ENCODE measurements around the gene ASTN2.
"Not testable (repeated sequence)": the region's sequence is repeated elsewhere in the genome, so short reads cannot be mapped to it uniquely, and the experiment has no call there.

Gene ASTN2

GRCh38 chr9:117076571-117077290, 338.1 kb downstream of the ASTN2 start:
- no peak for DNase-seq (ENCODE audit: low spot score)

DNA sequence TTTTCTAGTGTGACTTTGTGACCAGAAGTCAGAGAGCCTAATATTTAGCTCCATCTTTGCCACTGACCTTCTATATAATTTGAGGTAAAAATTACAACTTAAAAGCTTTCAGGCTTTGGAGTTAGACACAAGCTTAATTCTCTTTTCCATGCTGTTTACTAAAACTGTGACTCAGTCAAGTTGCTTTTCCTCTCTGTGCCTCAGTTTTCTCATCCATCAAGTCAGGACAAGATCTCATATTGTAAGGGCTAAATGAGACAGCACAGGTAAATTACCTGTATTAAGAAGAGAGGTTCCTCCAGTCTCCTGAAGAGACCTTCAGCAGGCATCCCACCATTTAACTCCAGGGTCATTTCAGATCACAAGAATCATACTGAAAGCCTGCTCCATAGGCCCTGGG, 339.2 kb downstream of the ASTN2 start:
- DNase-seq (ENCODE audit: low spot score): no peak

- DNase-seq (ENCODE audit: low spot score): no peak
These were observed 339.9 kb downstream of the ASTN2 start for GRCh38 chr9:117074784-117075520.

DNA sequence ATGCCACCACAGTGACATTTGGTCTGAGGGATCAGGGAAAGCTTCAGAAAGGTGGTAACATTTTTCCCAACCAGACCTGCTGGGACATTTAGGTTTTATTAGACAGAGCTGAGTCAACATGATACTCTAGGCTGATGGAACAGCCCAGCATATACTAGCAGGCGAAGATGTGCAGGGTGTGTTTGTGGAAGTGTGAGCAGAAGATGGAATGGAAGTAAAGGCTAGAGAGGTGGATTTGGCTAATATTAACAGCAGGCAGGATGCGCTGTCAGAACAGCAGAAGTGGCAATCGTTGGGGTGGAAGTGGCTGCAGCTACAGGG, 340.6 kb downstream of the ASTN2 start:
- no peak for DNase-seq (ENCODE audit: low spot score)

- DNase-seq (ENCODE audit: low spot score): no peak
These were observed 341.1 kb downstream of the ASTN2 start for GRCh38 chr9:117073539-117074341.

GRCh38 chr9:117073071-117073470, 341.8 kb downstream of the ASTN2 start:
- no peak for DNase-seq (ENCODE audit: low spot score)

DNA sequence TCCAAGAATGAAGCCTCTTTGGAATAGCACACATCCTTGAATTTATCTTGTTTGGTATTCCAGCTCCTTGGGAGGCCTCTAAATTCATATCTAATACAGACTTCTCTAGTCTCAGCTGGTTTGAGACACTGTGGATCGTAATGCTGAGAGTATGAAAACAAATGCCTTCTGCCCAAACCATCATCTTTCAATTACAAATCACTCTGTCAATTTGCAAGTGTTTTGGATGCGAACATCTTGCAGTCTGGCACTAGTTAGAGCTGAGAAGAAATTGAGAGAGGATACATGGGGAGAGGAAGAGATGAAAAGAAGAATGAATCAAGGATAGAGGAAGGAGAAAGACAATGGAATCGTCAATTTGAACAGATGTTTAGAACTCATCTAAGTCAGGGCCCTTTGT, 342.6 kb downstream of the ASTN2 start:
- DNase-seq (ENCODE audit: low spot score): no peak

DNA sequence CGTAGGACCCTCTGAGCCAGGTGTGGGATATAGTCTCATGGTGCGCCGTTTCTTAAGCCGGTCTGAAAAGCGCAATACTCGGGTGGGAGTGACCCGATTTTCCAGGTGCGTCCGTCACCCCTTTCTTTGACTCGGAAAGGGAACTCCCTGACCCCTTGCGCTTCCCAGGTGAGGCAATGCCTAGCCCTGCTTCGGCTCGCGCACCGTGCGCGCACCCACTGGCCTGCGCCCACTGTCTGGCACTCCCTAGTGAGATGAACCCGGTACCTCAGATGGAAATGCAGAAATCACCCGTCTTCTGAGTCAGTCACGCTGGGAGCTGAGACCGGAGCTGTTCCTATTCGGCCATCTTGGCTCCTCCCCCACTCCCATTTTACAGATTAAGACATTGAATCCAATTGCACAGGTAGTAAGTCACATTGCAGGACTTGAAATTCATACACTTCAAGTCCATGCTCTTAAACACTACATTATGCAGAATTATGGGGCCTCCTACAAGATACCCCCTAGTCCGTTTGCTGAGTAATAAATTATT, 343.1 kb downstream of the ASTN2 start:
- not testable (repeated sequence) for DNase-seq (ENCODE audit: low spot score)

DNA sequence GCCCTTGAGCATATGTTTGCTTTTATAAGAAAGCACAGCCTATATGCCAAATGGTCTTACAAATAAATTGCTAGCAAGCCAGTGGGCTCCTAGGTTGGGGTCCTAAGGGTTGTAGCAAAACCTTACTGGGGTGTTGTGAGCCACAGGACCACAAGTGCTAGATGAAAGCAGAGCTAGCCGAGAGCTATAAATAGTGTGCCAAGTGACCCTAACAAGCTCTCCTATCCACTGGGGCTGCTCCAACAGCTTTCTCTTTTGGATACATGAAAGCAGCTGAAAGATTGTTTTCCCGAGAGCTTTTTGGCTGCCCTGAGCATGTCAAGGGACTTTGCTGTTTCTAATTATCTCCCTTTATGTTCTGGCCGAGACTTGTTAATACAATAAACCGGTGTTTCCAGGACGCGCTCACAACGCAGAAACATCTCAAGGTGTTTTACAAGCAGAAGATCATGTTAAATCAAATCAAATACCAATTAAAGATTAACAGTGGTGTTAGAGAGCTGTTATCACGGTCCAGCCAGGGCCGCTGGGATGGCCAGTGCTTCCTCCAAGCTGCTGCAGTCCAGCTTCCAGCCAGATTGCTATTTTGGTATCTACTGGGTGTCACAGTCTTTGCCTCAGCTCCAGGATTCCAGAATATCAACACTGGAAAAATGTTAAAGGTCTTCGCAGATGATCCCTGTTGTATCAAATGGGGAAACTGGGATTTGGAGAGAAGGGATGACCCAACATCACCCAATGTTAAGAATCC, 351.0 kb downstream of the ASTN2 start:
- no peak for DNase-seq (ENCODE audit: low spot score)

- DNase-seq (ENCODE audit: low spot score): no peak
These were observed 353.9 kb downstream of the ASTN2 start for GRCh38 chr9:117060963-117061362.

- DNase-seq (ENCODE audit: low spot score): no peak
These were observed 364.9 kb downstream of the ASTN2 start for GRCh38 chr9:117050007-117050406.

DNA sequence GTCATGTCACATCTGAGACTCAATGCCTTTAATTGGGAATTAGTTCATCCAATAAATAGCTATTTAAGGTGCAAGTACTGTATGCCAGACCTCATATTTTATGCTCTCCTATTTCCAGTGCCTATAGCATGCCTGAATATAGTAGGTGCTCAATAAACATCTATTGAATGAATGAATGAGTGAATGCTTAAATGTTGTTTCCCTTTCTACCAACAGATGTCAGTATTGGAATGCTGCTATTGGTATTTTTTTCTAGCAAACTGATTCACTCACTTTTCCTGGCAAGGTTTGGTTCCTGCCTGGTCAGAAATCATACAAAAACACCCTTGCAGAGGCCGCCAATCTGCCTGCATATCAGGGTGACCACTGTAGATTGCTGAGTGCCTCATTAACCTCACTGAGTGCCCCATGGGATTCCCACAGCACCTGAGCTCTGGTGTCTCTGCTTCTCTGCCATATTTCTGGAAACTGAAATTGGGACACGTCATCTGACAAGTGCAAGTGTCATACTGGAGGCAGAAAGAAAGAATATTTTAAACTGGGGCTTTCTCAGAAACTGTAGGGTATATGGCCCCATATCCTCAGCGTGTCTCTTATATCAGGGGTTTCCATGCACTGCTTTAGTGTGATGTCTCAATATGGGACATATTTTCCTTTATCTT, 368.1 kb downstream of the ASTN2 start:
- DNase-seq (ENCODE audit: low spot score): no peak

DNA sequence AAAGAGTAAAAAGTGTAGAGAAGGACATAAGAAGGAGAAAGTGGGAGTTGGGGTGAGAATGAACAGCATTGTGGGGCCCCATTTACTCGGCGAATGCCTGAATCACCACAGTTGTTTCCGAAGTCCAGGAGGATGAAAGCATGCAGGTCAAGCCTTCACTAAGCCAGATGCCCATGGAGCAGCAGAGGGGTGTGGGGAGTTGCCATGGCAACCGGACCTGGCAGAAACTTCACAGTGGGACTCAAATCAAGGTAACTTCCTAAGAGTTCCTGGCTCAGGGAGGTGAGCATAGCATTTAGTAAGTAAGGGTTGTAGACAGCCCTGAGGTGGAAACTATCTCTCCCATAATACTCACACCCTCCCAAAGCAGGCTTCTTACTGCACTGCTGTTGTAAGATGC, 370.6 kb downstream of the ASTN2 start:
- no peak for DNase-seq (ENCODE audit: low spot score)

GRCh38 chr9:117043159-117043558, 371.7 kb downstream of the ASTN2 start:
- DNase-seq (ENCODE audit: low spot score): no peak

DNA sequence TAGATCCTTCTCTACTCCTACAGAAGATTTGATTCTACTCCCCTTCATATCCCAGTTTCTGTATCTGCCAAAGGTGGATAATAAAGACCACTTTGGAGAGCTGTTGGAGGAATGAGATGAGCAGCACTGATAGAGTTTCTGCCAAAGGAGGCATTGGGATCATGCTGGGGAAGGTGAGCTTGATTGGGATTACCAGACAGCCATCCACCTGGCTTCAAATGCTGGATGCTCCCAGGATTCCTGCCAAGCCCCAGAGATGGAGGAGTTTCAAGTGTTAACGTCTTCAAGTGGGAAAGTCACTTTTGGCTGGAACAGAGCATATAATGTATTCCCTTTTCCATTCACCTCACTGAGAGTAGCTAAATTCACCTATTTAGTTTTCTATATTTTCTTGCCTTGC, 379.3 kb downstream of the ASTN2 start:
- no peak for DNase-seq (ENCODE audit: low spot score)

GRCh38 chr9:117034866-117035265, 380.0 kb downstream of the ASTN2 start:
- peak; percentile 24 for DNase-seq (ENCODE audit: low spot score)

- no peak for DNase-seq (ENCODE audit: low spot score)
These were observed 384.5 kb downstream of the ASTN2 start for GRCh38 chr9:117030254-117030768.

- no peak for DNase-seq (ENCODE audit: low spot score)
These were observed 385.5 kb downstream of the ASTN2 start for GRCh38 chr9:117029341-117029740.

DNA sequence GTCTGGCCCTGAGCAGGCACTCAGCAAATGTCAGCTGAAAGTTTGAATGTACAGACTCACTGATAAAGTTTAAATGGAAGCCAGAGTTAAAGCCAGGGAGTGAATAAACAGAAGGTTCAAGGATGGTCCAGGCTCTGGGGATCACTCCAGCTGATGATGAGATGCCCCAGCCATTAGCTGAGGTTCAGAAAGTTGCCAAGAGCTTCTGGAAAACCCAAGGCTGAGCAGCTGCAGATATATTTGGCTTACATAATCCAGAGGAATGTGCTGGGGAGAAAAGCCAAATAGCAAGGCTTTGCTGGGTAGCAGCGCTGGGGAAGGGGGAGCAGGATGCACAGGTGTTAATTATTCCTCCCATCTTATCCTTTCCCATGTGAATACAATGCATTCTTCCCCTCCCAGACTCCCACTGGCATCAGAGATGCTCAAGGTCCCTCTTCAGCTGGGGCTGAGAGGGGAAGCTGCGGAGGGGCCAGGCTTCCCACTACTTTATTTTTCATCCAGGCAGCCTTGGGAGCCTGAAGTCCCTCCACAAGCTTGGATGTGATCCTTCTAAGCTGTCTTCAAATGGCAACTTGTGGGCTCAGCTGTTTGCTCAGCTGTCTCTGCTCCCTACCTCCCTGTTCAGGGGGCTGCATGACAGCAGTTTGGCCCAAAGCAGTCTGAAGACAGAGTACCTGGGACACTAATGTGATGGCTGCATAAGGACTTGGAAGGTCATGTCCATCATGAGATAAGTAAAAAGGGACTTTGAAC, 386.6 kb downstream of the ASTN2 start:
- DNase-seq (ENCODE audit: low spot score): no peak

DNA sequence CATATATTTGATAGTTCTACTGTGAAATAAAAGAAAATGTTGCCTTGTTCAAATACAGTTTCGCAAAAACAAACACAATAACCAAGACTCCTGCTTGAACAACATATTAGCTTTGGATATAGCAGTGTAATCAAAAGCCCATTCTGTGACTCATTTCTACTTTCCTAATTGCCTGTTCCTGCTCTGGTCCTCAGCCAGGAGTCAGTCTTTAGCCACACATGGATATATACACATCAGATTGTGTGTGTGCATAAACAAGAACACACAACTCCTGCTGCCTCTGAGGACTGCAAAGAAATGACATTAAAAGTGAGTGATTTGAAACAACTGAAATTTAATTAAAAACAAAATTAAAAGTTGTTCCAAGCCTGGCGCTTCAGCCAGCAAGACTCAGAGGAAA, 393.0 kb downstream of the ASTN2 start:
- peak; percentile 22 for DNase-seq (ENCODE audit: low spot score)

Measured in RKO (cell line).